Endothelial cell of hepatic sinusoid (primary cell): ENCODE results near the gene PDLIM4.

Experiments used
- in situ Hi-C: cut with HindIII; loops from 2 replicates; pipeline ENCODE4 v1.10.0; 2017; ENCODE audit warnings: low sequenced_read_pairs

Gene PDLIM4

DNA sequence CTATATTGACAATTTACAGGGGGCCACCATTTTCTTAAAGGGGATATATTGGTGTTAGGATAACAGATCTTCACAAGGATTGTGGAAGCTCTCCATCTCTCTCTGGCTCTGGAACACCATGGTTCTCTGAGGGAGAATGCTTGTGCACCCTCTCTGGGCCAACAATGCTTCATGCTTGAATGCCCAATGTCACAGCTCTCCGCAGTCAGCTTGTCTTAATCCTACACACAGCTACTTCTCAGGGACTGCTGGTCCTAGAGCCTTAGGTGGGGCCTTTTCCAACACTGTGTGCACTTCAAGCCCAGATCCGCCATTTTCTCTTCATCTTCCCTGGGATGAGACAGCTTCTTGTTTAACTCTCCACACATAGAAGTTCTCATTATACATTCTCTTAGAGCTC, 6.9 kb upstream of the PDLIM4 start:
- in situ Hi-C loops = no loop called here

GRCh38 chr5:132251220-132251725, 6.2 kb upstream of the PDLIM4 start:
- in situ Hi-C loops = no loop called here

GRCh38 chr5:132253008-132253441, 4.5 kb upstream of the PDLIM4 start:
- in situ Hi-C loops = no loop called here

DNA sequence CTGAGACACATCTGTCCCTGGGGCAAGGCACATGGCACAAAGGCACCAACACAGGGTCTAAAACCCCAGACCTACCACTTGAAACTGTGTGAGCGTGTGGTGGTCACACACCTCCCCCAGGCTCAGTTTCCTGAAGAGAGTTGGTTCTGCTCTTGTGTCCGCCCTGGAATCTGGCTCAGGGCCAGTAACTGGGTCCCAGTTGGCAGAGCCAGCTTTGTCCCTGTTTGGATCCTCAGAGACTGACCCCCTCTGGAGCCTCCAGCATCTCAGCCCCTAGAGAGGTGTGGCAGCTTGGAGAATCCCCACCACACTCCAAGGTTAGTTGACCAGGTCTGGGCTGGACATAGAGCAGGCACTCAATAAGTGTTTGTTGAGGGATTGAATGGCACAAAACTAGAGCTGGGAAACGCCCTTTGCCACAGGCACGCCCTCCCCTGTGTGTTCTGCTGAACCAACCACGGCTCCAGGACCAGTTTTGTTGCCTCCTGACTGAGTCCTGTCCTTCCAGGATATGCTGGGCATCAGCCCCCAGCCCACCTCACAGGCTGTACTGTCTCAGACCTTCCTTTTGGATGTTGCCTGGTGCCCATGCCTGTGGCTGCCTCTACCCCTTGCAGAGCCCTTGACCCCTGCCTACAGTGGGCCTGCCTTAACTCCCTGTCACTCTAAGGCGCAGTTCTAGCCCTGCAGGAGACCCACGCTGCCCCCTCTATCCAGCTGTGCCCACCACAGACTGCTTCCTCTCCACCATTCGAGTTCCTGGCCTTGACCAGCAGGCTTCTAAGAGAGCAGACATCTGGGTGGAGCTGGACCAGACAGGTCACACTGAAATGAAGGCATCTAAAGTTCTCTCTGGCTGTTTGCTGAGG, 3.8 kb upstream of the PDLIM4 start:
- in situ Hi-C loops = no loop called here

DNA sequence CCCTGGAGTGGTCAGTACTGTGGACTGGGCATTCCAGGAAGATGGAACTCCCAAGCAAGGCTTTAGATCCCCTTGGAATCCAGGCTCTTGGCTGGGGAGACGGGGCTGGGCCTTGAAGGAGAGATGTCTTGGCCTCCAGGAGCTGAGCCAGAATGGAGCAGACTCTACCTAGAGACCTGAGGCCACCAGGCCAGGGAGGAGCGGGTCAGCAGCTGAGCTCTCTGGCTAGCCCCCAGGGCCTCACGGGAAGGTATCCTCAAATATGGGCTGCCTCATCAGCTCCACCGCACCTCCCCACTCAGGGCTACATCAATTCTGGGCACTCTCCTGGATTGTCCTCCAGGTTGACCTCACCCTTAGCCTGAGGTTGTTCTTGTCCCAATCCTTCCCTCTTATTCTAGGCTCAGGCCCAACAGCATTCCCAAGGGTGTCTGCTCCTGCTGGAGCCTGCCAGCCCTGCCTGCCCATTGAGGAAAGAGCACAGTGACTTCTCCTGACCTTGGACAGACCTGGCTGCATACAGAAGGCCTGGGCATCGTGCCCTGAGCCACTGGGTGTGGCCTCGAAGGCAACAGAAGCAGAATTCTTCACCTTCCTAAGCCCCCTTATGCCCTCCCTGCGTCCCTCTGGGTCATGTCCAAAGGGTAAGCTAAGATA, 3.0 kb upstream of the PDLIM4 start:
- in situ Hi-C loops = no loop called here

DNA sequence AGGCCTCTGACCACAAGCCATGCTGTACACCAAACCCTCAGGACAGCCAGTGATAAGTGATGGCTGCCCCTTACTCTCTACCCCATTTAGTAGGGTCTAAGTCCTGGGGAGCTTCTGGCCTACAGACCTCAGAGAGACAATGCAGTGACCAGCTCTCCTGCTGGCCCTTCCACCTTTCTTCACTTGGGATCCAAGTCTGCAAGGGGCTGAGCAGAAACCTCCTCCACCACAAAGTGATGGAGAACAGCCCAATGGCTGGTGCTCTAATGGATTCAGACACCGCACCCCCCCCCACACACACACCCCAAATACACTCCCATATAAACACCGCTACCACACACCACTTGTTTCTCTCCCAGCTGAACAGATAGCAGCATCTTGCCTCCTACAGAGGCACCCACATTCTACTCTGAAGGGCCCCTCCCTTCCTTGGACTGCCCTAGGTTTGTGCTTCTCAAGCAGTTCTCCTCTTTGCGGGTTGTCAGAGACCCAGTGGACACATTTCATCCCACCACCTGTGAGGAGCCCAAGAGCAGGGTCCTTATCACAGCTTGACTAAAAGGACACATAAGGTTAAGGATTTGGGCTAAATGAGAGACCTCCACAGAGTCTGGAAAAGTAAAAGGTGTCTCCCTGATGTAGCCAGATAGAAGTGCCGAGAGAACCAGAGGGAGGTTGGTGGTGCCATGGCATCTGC, 1.3 kb upstream of the PDLIM4 start:
- in situ Hi-C loops = no loop called here

- in situ Hi-C loops = no loop called here
Measured at GRCh38 chr5:132256783-132257130, 739 bp upstream of the PDLIM4 start.

GRCh38 chr5:132258102-132259068, 889 bp downstream of the PDLIM4 start:
- in situ Hi-C loops = no loop called here

GRCh38 chr5:132259069-132259851, 1.8 kb downstream of the PDLIM4 start:
- in situ Hi-C loops = no loop called here

- in situ Hi-C loops = loop anchor here (5.0 kb wide), 4 partner anchors 33 to 107 kb away; partner anchors contain the start of genes P4HA2 and SLC22A5
Measured at GRCh38 chr5:132260051-132260450, 2.6 kb downstream of the PDLIM4 start.

DNA sequence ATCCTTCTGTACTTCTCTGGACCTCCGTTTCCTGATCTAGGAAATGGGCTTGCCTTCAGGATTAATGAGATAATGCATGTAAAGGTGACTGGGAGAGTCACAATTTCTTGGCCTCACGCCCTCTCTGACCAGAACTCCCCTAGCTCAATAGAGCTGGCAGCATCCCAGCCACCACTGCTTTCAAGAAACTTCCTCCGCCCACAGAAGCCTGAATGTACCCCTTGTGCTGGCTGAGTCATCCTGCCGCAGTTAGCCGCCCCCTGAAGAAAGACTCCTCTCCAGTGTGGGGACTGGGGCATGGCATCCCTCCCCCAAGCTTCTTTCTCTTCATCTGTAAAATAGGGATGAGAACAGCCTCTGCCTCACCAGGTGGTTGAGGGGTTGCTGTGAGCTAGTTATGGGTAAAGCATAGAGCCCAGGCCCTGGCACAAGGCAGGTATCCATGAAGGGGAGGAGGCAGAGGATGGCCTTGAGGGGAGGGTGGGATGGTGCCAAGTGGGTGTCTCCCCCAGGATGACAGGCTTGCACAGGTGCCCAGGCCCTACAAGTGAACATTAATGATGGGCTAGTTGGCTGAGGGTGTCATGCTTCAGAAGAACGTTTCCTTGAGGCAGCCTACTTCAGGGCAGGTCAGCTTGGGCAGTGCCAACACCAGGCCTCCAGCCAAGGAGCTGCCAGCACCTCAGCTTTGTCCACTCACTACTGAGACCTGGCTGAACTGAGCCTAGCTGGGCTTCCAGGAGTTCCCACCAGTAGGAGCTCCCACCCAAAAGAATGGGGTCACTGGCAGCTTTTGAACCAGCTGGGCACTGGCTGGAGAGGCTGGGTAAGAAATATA, 3.4 kb downstream of the PDLIM4 start:
- in situ Hi-C loops = loop anchor here (5.0 kb wide), 4 partner anchors 34 to 106 kb away; partner anchors contain the start of genes P4HA2 and SLC22A5

DNA sequence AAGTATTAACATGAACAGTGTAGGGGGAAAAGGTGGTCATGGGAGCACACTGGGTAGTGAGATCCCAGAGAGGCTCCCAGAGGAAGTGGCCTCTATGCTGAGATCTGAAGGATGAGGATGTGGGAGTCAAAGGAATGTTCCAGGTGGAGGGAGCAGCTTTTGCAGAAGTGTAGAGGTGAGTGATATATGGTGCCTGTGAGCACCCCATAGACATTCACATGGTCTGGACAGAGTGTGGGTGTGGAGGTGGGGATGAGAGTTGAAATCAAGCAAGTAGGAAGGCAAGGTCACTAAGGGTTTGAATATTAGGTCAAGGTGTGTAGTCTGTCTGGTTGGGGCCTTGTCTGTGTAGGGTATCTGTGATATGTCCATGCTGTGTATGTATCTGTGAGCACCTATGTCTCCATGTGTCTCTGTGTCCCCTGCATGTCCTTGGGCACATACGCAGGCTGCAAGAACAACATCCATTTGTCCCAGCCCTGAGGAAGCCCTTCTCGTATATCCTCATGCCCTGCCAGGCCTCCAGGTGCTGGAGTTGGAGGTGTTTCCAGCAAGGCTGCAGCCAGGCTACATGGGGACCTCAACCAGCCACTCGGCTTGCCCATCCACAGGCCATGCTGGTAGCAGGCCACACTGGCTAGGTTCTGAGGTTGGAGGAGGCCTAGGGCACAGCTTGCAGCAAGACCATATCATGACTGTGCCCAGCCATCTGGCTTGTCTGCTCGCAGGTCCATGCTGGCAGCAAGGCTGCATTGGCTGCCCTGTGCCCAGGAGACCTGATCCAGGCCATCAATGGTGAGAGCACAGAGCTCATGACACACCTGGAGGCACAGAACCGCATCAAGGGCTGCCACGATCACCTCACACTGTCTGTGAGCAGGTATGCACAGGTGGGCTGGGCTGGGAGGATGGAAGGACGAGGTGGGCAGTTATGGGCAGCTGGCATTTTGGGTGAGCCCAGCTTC, 4.7 kb downstream of the PDLIM4 start:
- in situ Hi-C loops = loop anchor here (5.0 kb wide), 4 partner anchors 35 to 105 kb away; partner anchors contain the start of genes P4HA2 and SLC22A5

- in situ Hi-C loops = loop anchor here (5.0 kb wide), 4 partner anchors 36 to 104 kb away; partner anchors contain the start of genes P4HA2 and SLC22A5
Measured at GRCh38 chr5:132262882-132263547, 5.5 kb downstream of the PDLIM4 start.

DNA sequence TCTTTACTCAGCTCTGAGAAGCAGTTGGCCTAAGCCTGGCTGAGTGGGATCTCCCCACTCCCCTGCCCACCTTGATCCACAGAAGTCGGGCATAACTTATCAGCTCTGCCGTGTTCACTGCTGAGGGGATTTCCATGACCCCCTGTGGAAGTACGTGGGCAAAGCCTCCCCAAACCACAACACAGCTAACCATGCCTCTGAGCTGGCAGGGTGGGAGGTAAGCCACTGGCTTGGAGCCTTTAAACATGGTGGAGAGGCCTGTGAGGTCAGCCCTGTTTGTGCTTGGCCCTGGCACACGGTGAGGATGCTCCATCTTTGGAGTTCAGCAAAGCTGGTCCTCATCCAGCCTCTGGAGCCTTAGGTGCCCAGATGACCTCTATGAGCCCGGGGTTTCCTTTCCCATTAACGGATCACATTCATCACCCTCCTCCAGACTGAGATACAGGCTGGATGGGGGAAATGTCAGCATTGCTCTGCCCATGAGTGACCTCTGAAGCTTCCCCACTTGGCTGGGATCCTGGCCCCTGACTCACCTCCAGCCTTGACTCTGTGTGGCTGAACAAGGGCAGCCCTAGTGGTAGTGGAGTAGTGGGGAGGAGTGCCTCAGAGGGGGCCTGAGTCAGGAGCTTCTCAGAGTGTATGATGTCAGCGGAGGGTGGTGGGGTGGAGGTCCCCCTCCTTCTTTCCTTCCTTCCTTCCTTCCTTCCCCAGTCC, 6.2 kb downstream of the PDLIM4 start:
- in situ Hi-C loops = loop anchor here (5.0 kb wide), 4 partner anchors 36 to 104 kb away; partner anchors contain the start of genes P4HA2 and SLC22A5

DNA sequence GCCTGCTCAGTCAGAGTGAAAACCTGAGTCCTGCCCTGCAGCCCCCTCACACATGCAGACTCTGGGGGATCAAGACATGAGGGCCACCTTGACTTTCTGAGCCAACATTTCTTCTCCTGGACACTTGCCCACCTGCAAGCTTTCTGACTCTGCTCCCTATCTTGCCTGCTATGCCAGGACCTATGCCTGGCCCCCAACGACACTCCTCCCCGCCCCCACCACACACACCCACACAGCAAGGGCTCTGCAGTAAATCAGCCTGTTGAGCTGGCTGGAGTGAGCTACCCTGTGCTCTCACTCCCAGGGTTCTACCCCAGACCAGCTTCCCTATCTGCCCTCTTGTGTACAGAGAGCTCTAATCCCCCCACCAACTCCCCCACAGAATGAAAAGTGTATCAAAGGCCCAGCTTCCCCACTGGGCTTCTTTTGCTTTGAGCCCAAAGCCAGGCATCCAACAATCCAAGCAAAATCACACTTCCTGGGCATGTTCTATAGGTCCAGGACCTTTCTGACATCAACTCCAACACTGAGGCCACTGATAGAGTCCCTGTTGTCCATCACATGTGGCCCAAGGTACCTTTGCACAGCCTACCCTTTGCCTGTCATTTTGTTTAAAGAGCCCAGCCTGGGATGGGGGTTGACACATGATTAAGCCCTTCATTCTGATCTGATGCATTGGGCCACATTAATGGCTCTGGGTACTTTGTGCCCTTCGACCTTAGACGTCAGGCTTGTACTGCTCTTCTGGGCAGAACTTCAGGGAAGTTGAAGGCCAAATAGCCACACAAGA, 7.2 kb downstream of the PDLIM4 start:
- in situ Hi-C loops = loop anchor here (5.0 kb wide), 4 partner anchors 37 to 103 kb away; partner anchors contain the start of genes P4HA2 and SLC22A5
